Measurements from ENCODE around the gene TMEM63B.

DNA sequence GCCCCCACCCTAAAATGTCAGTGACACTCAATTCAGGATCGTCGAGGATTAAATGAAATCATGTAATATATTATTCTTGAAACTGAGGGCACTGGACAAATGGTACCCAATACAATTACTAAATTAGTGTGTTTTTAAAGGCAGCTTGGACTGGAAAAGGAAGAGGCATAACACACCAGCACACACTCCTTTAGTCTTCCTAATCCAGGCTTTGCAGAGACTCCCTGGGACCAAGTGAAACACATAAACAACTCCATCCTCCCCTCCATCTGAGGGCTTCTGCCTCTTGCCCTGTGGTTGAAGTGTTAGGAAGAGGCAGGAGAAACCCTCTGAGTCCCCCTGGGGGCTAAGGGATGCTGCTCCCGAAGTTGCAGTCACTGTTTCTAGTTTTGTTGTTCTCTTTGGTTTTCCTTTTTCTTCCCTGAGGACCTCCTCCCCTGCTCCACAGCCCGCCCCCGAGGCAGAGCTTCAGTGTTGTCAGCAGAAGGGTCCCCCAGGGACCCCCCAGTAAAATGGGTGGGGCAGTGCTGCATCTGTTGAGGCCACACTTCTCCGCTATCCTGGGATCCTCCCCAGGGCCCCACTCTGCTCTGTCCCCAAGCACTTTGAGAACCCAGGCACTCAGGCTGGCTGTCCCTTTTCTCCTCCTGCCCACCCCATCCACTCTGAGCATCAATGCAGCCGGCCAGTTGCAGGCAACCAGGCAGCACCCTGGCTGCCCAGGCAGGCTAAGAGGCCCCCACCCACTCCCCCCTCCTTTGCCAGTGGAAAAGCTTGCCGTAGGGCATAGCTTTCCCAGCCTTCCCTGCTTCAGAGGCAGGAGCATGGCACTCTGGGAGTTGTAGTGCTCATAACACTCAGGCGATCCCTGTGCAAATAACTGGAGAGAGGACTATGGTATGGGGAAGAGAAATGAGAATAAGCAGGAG lies 5.9 kb downstream of the TMEM63B start:
- TF ChIP-seq, protein P1, sequence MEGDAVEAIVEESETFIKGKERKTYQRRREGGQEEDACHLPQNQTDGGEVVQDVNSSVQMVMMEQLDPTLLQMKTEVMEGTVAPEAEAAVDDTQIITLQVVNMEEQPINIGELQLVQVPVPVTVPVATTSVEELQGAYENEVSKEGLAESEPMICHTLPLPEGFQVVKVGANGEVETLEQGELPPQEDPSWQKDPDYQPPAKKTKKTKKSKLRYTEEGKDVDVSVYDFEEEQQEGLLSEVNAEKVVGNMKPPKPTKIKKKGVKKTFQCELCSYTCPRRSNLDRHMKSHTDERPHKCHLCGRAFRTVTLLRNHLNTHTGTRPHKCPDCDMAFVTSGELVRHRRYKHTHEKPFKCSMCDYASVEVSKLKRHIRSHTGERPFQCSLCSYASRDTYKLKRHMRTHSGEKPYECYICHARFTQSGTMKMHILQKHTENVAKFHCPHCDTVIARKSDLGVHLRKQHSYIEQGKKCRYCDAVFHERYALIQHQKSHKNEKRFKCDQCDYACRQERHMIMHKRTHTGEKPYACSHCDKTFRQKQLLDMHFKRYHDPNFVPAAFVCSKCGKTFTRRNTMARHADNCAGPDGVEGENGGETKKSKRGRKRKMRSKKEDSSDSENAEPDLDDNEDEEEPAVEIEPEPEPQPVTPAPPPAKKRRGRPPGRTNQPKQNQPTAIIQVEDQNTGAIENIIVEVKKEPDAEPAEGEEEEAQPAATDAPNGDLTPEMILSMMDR (conservative IDR thresholded peaks at IDR 0.05 in 1 of 2, IDR thresholded peaks at IDR 0.05 in 1 of 2; ENCODE audit: extremely low read depth in 1 of 2, insufficient read depth in 1 of 2, low read depth in 1 of 2, low read length in 2 of 2): no peak
- no peak for TF ChIP-seq EZH2 (IDR thresholded peaks at IDR 0.05; ENCODE audit: borderline replicate concordance, low read length)

All from mammary epithelial cell (primary cell).